ENCODE results near the gene TSBP1. TPM values are rescaled to one million over a fixed set of nuclear protein-coding genes. Genes with fewer than 3 reads are reported as not detected.
A peak's percentile ranks its signal among the peaks of the same experiment; 100 is the strongest.
"Not testable (repeated sequence)": the region's sequence is repeated elsewhere in the genome, so short reads cannot be mapped to it uniquely, and the experiment has no call there.

The TSBP1 gene
- total RNA-seq, 1 experiment from 2014 or later = not detected

GRCh38 chr6:32382757-32383420, 11.2 kb upstream of the TSBP1 start:
- in situ Hi-C loops (cut with HindIII; ENCODE audit: low pct_unique_long_range_greater_than_20kb, low sequenced_read_pairs) = no loop called here
- no peak for DNase-seq (ENCODE audit: low read depth)

- in situ Hi-C loops (cut with HindIII; ENCODE audit: low pct_unique_long_range_greater_than_20kb, low sequenced_read_pairs) = no loop called here
- no peak for DNase-seq (ENCODE audit: low read depth)
These were observed 7.8 kb upstream of the TSBP1 start for GRCh38 chr6:32379545-32379944.

GRCh38 chr6:32375739-32376529, 4.2 kb upstream of the TSBP1 start:
- no peak for DNase-seq (ENCODE audit: low read depth)
- in situ Hi-C loops (cut with HindIII; ENCODE audit: low pct_unique_long_range_greater_than_20kb, low sequenced_read_pairs) = no loop called here

- no peak for DNase-seq (ENCODE audit: low read depth)
- in situ Hi-C loops (cut with HindIII; ENCODE audit: low pct_unique_long_range_greater_than_20kb, low sequenced_read_pairs) = no loop called here
These were observed 474 bp downstream of the TSBP1 start for GRCh38 chr6:32371229-32371628.

GRCh38 chr6:32370505-32370904, 1.2 kb downstream of the TSBP1 start:
- in situ Hi-C loops (cut with HindIII; ENCODE audit: low pct_unique_long_range_greater_than_20kb, low sequenced_read_pairs) = no loop called here
- no peak for DNase-seq (ENCODE audit: low read depth)

GRCh38 chr6:32369660-32370059, 2.0 kb downstream of the TSBP1 start:
- in situ Hi-C loops (cut with HindIII; ENCODE audit: low pct_unique_long_range_greater_than_20kb, low sequenced_read_pairs) = no loop called here
- DNase-seq (ENCODE audit: low read depth) = peak; percentile 47

- no peak for DNase-seq (ENCODE audit: low read depth)
- in situ Hi-C loops (cut with HindIII; ENCODE audit: low pct_unique_long_range_greater_than_20kb, low sequenced_read_pairs) = no loop called here
These were observed 4.1 kb downstream of the TSBP1 start for GRCh38 chr6:32367644-32368043.

- DNase-seq (ENCODE audit: low read depth); in situ Hi-C loops (cut with HindIII; ENCODE audit: low pct_unique_long_range_greater_than_20kb, low sequenced_read_pairs): not testable (repeated sequence)
These were observed 12.5 kb downstream of the TSBP1 start for GRCh38 chr6:32359225-32359624.

GRCh38 chr6:32358548-32358947, 13.2 kb downstream of the TSBP1 start:
- DNase-seq (ENCODE audit: low read depth); in situ Hi-C loops (cut with HindIII; ENCODE audit: low pct_unique_long_range_greater_than_20kb, low sequenced_read_pairs): not testable (repeated sequence)

GRCh38 chr6:32355018-32355417, 16.7 kb downstream of the TSBP1 start:
- no peak for DNase-seq (ENCODE audit: low read depth)
- in situ Hi-C loops (cut with HindIII; ENCODE audit: low pct_unique_long_range_greater_than_20kb, low sequenced_read_pairs) = no loop called here

- in situ Hi-C loops (cut with HindIII; ENCODE audit: low pct_unique_long_range_greater_than_20kb, low sequenced_read_pairs) = no loop called here
- DNase-seq (ENCODE audit: low read depth) = no peak
These were observed 18.4 kb downstream of the TSBP1 start for GRCh38 chr6:32353348-32353747.

GRCh38 chr6:32340242-32340641, 31.5 kb downstream of the TSBP1 start:
- DNase-seq (ENCODE audit: low read depth) = no peak
- in situ Hi-C loops (cut with HindIII; ENCODE audit: low pct_unique_long_range_greater_than_20kb, low sequenced_read_pairs) = no loop called here

- no peak for DNase-seq (ENCODE audit: low read depth)
- in situ Hi-C loops (cut with HindIII; ENCODE audit: low pct_unique_long_range_greater_than_20kb, low sequenced_read_pairs) = no loop called here
These were observed 34.4 kb downstream of the TSBP1 start for GRCh38 chr6:32337186-32337805.

GRCh38 chr6:32332433-32332832, 39.3 kb downstream of the TSBP1 start:
- in situ Hi-C loops (cut with HindIII; ENCODE audit: low pct_unique_long_range_greater_than_20kb, low sequenced_read_pairs) = no loop called here

GRCh38 chr6:32329141-32329540, 42.6 kb downstream of the TSBP1 start:
- no peak for DNase-seq (ENCODE audit: low read depth)
- in situ Hi-C loops (cut with HindIII; ENCODE audit: low pct_unique_long_range_greater_than_20kb, low sequenced_read_pairs) = no loop called here

More at GRCh38 chr6:32332433-32332832, 39.3 kb downstream of the TSBP1 start:
- no peak for DNase-seq (ENCODE audit: low read depth)

GRCh38 chr6:32327103-32327502, 44.6 kb downstream of the TSBP1 start:
- DNase-seq (ENCODE audit: low read depth) = no peak
- in situ Hi-C loops (cut with HindIII; ENCODE audit: low pct_unique_long_range_greater_than_20kb, low sequenced_read_pairs) = no loop called here

- no peak for DNase-seq (ENCODE audit: low read depth)
- in situ Hi-C loops (cut with HindIII; ENCODE audit: low pct_unique_long_range_greater_than_20kb, low sequenced_read_pairs) = no loop called here
These were observed 53.2 kb downstream of the TSBP1 start for GRCh38 chr6:32318501-32318900.

- in situ Hi-C loops (cut with HindIII; ENCODE audit: low pct_unique_long_range_greater_than_20kb, low sequenced_read_pairs) = no loop called here
These were observed 54.2 kb downstream of the TSBP1 start for GRCh38 chr6:32317541-32317940.

GRCh38 chr6:32313964-32314363, 57.7 kb downstream of the TSBP1 start:
- in situ Hi-C loops (cut with HindIII; ENCODE audit: low pct_unique_long_range_greater_than_20kb, low sequenced_read_pairs) = no loop called here
- no peak for DNase-seq (ENCODE audit: low read depth)

More at GRCh38 chr6:32317541-32317940, 54.2 kb downstream of the TSBP1 start:
- DNase-seq (ENCODE audit: low read depth) = no peak

All from Caki2 (cell line).